ENCODE data around the gene ZNF254. TPM values are rescaled to one million over a fixed set of nuclear protein-coding genes. Genes with fewer than 3 reads are reported as not detected.
"Not testable (repeated sequence)": the region's sequence is repeated elsewhere in the genome, so short reads cannot be mapped to it uniquely, and the experiment has no call there.

Gene ZNF254
- 20.2 TPM for total RNA-seq

GRCh38 chr19:24086974-24087595 lies at the start of gene ZNF254:
Gene ZNF254, plus strand, starts transcription at chr19:24087187. Its CDS starts 121 bp downstream, at chr19:24087308.
- peak; percentile 94 for DNase-seq (ENCODE audit: low spot score)

GRCh38 chr19:24040621-24041020 lies 46.4 kb upstream of the ZNF254 start:
- no peak for DNase-seq (ENCODE audit: low spot score)

- DNase-seq (ENCODE audit: low spot score), result not testable (repeated sequence)
Measured at GRCh38 chr19:24041326-24041725, 45.7 kb upstream of the ZNF254 start.

GRCh38 chr19:24046550-24046949 lies 40.4 kb upstream of the ZNF254 start:
- DNase-seq (ENCODE audit: low spot score), result no peak

GRCh38 chr19:24048261-24048660 lies 38.7 kb upstream of the ZNF254 start:
- no peak for DNase-seq (ENCODE audit: low spot score)

GRCh38 chr19:24049537-24049936 lies 37.5 kb upstream of the ZNF254 start:
- DNase-seq (ENCODE audit: low spot score), result no peak

- DNase-seq (ENCODE audit: low spot score), result no peak
Measured at GRCh38 chr19:24051516-24051915, 35.5 kb upstream of the ZNF254 start.

GRCh38 chr19:24052811-24053210 lies 34.2 kb upstream of the ZNF254 start:
- DNase-seq (ENCODE audit: low spot score), result no peak

- DNase-seq (ENCODE audit: low spot score), result no peak
Measured at GRCh38 chr19:24053601-24054000, 33.4 kb upstream of the ZNF254 start.

GRCh38 chr19:24054044-24054935 lies 32.7 kb upstream of the ZNF254 start:
- DNase-seq (ENCODE audit: low spot score), result no peak

GRCh38 chr19:24055548-24055947 lies 31.4 kb upstream of the ZNF254 start:
- DNase-seq (ENCODE audit: low spot score), result no peak

GRCh38 chr19:24057144-24057543 lies 29.8 kb upstream of the ZNF254 start:
- no peak for DNase-seq (ENCODE audit: low spot score)

- no peak for DNase-seq (ENCODE audit: low spot score)
Measured at GRCh38 chr19:24059563-24060295, 27.3 kb upstream of the ZNF254 start.

- DNase-seq (ENCODE audit: low spot score), result no peak
Measured at GRCh38 chr19:24060687-24061356, 26.2 kb upstream of the ZNF254 start.

GRCh38 chr19:24062190-24062589 lies 24.8 kb upstream of the ZNF254 start:
- no peak for DNase-seq (ENCODE audit: low spot score)

- DNase-seq (ENCODE audit: low spot score), result no peak
Measured at GRCh38 chr19:24063295-24063694, 23.7 kb upstream of the ZNF254 start.

GRCh38 chr19:24064175-24064574 lies 22.8 kb upstream of the ZNF254 start:
- DNase-seq (ENCODE audit: low spot score), result no peak

GRCh38 chr19:24065243-24065642 lies 21.7 kb upstream of the ZNF254 start:
- DNase-seq (ENCODE audit: low spot score), result no peak

GRCh38 chr19:24065865-24066604 lies 21.0 kb upstream of the ZNF254 start:
- no peak for DNase-seq (ENCODE audit: low spot score)

- DNase-seq (ENCODE audit: low spot score), result no peak
Measured at GRCh38 chr19:24069905-24070657, 16.9 kb upstream of the ZNF254 start.
